HepG2 (cell line): ENCODE results near the gene ZNF451. TPM values are rescaled to one million over a fixed set of nuclear protein-coding genes. Genes with fewer than 3 reads are reported as not detected.

Experiments
- ARID2 ChIP-seq: sonication (generic); formaldehyde crosslinking; IDR thresholded peaks from 2 replicates; pipeline ENCODE4 v1.8.1; 2022; ENCODE audit warnings: mild to moderate bottlenecking, missing genetic modification reagents, borderline replicate concordance
- EP300 ChIP-seq, 3 experiments: sonication (generic) in 1 of 3; formaldehyde crosslinking in 1 of 3; IDR thresholded peaks; 2 replicates each; pipeline versions ENCODE4 v1.5.1 to v1.6.1; 2011 to 2020; ENCODE audit warnings: low read depth in 2 of 3, low read length in 2 of 3, borderline replicate concordance in 1 of 3, improper control_type of control experiment in 1 of 3, mild to moderate bottlenecking in 1 of 3, missing genetic modification reagents in 1 of 3, moderate library complexity in 1 of 3
- KMT2A ChIP-seq: sonication (generic); formaldehyde crosslinking; IDR thresholded peaks from 2 replicates; pipeline ENCODE4 v1.4.0; 2020; ENCODE audit warnings: missing genetic modification reagents
- MATR3 ChIP-seq: sonication (generic); formaldehyde crosslinking; IDR thresholded peaks from 2 replicates; pipeline ENCODE4 v1.4.0; 2020; ENCODE audit warnings: missing genetic modification reagents
- NFATC3 ChIP-seq: sonication (generic); formaldehyde crosslinking; IDR thresholded peaks from 2 replicates; pipeline ENCODE4 v1.5.1; 2020; ENCODE audit warnings: mild to moderate bottlenecking, missing genetic modification reagents
- NKX3-1 ChIP-seq: sonication (generic); formaldehyde crosslinking; IDR thresholded peaks from 2 replicates; pipeline ENCODE4 v1.5.0; 2020; ENCODE audit warnings: missing genetic modification reagents
- PPARG ChIP-seq: conservative IDR thresholded peaks from 2 replicates; pipeline ENCODE4 v1.6.1; 2016; ENCODE audit warnings: missing biosample characterization, missing genetic modification reagents
- SALL1 ChIP-seq: sonication (generic); formaldehyde crosslinking; IDR thresholded peaks from 2 replicates; pipeline ENCODE4 v1.8.0; 2022; ENCODE audit warnings: mild to moderate bottlenecking, missing genetic modification reagents
- SETDB1 ChIP-seq: sonication (generic); formaldehyde crosslinking; IDR thresholded peaks from 2 replicates; pipeline ENCODE4 v1.5.1; 2020; ENCODE audit warnings: missing genetic modification reagents, mild to moderate bottlenecking, borderline replicate concordance
- ZNF20 ChIP-seq: sonication (generic); formaldehyde crosslinking; IDR thresholded peaks from 2 replicates; pipeline ENCODE4 v1.4.0; 2020; ENCODE audit warnings: mild to moderate bottlenecking, moderate library complexity, missing genetic modification reagents
- ZNF224 ChIP-seq: sonication (generic); formaldehyde crosslinking; IDR thresholded peaks from 2 replicates; pipeline ENCODE4 v1.5.0; 2020; ENCODE audit warnings: mild to moderate bottlenecking, missing genetic modification reagents
- ZNF317 ChIP-seq: sonication (generic); formaldehyde crosslinking; IDR thresholded peaks from 2 replicates; pipeline ENCODE4 v1.5.0; 2020; ENCODE audit warnings: mild to moderate bottlenecking, missing genetic modification reagents
- ZNF337 ChIP-seq: sonication (generic); formaldehyde crosslinking; IDR thresholded peaks from 2 replicates; pipeline ENCODE4 v1.5.1; 2020; ENCODE audit warnings: missing genetic modification reagents, low read depth, mild to moderate bottlenecking, borderline replicate concordance
- ZNF367 ChIP-seq: sonication (generic); formaldehyde crosslinking; IDR thresholded peaks from 2 replicates; pipeline ENCODE4 v1.4.0; 2020; ENCODE audit warnings: missing genetic modification reagents, borderline replicate concordance
- ZNF619 ChIP-seq: sonication (generic); formaldehyde crosslinking; IDR thresholded peaks from 2 replicates; pipeline ENCODE4 v1.4.0; 2020; ENCODE audit warnings: mild to moderate bottlenecking, missing genetic modification reagents
- ZSCAN30 ChIP-seq: sonication (generic); formaldehyde crosslinking; IDR thresholded peaks from 2 replicates; pipeline ENCODE4 v1.5.0; 2020; ENCODE audit warnings: mild to moderate bottlenecking, missing genetic modification reagents
- polyA plus RNA-seq, 8 experiments: library from polyadenylated mRNA; depleted of rRNA in 3 of 8; stranded (reverse) in 7 of 8; unstranded in 1 of 8; fragments of >200 nt; fragmentation: Illumina TruSeq in 4 of 8; extraction: Trizol in 4 of 8; gene quantifications; 2 replicates each; pipeline versions ENCODE4 v1.2.1 to v1.2.3, GENCODE V29; 2011 to 2016; ENCODE audit warnings: low read depth in 4 of 8, missing spikeins in 1 of 8, mixed read lengths in 1 of 8; ENCODE audit not compliant: insufficient read depth in 1 of 8
- total RNA-seq, 5 experiments: library from RNA; depleted of rRNA; stranded (reverse); fragments of >200 nt; fragmentation: Illumina TruSeq; extraction: Trizol; gene quantifications; 2 replicates each; pipeline ENCODE4 v1.2.3, GENCODE V29; 2016; ENCODE audit warnings: low read depth in 1 of 5
- TF ChIP-seq, protein P1 (sequence below): sonication (generic); formaldehyde crosslinking; IDR thresholded peaks from 2 replicates; pipeline ENCODE4 v1.5.0; 2020; ENCODE audit warnings: mild to moderate bottlenecking, missing genetic modification reagents
- TF ChIP-seq, protein P2 (sequence below): IDR thresholded peaks from 2 replicates; pipeline ENCODE4 v1.6.1; 2016; ENCODE audit warnings: low read depth, borderline replicate concordance
- TF ChIP-seq, protein P3 (sequence below): IDR thresholded peaks from 2 replicates; pipeline ENCODE4 v1.6.1; 2018; ENCODE audit warnings: missing genetic modification reagents, mild to moderate bottlenecking, missing compliant biosample characterization
- TF ChIP-seq, protein P4 (sequence below): sonication (generic); formaldehyde crosslinking; IDR thresholded peaks from 2 replicates; pipeline ENCODE4 v1.4.0; 2020; ENCODE audit warnings: missing genetic modification reagents

Gene ZNF451
- total and polyA plus RNA-seq, 2 of the 13 experiments (the other 11 are each of a cell fraction or from before 2014, with no cell fraction given): 32.1 to 65.7 TPM

DNA sequence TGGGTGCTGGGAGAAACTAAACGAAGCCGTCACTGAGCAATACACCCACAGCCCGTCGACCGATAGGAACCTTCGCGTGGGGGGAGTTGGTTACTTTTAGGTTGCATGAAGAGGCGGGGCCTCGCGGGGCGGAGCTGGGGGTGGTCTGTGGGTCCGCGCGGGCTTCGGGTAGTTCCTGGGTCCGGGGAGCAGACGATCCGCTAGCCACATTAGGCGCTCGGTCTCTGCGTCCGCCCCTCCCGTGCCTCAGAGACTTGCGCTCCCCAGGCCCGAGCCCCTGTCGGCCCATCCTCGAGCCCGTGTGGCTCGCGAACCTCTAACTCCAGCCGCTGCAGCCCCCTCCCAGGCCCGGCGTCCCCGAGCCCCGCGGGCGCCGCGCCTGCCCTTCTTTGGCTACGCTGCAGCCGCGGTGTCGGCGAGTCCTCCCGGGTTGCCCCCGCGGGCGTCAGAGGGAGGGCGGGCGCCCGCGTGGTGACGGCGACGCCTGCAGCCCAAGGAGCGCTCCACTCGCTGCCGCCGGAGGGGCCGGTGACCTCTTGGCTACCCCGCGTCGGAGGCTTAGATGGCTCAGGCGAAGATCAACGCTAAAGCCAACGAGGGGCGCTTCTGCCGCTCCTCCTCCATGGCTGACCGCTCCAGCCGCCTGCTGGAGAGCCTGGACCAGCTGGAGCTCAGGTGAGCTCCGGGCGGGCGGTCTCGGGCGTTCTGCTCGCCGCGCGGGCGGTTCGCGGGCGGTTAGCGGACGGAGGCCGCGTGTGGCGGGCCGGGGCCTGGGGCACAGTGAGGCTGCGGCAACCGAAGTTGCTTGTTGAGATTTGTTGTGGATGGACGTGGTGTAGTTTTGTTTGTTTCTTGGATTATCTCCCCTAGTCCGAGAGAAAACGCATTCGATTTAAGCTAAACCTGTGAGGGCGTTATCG lies 82.4 kb downstream of the ZNF451 start, which contains the start of gene BAG2 (continued):
- TF ChIP-seq, protein P1, sequence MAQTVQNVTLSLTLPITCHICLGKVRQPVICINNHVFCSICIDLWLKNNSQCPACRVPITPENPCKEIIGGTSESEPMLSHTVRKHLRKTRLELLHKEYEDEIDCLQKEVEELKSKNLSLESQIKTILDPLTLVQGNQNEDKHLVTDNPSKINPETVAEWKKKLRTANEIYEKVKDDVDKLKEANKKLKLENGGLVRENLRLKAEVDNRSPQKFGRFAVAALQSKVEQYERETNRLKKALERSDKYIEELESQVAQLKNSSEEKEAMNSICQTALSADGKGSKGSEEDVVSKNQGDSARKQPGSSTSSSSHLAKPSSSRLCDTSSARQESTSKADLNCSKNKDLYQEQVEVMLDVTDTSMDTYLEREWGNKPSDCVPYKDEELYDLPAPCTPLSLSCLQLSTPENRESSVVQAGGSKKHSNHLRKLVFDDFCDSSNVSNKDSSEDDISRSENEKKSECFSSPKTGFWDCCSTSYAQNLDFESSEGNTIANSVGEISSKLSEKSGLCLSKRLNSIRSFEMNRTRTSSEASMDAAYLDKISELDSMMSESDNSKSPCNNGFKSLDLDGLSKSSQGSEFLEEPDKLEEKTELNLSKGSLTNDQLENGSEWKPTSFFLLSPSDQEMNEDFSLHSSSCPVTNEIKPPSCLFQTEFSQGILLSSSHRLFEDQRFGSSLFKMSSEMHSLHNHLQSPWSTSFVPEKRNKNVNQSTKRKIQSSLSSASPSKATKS (CRISPR knock-in tag): no peak
- TF ChIP-seq EP300 (IDR thresholded peaks at IDR 0.05; ENCODE audit: low read depth in 2 of 2, low read length in 2 of 2) (peak; percentile 6 to 53; a peak in 2 of 4 replicates), EP300 (CRISPR knock-in tag; IDR thresholded peaks at IDR 0.05; ENCODE audit: borderline replicate concordance) (no peak), ARID2 (CRISPR knock-in tag) (peak; percentile 96), KMT2A (CRISPR knock-in tag) (peak; percentile 94), SALL1 (CRISPR knock-in tag) (peak; percentile 89), ZNF367 (CRISPR knock-in tag) (peak; percentile 83), ZNF337 (CRISPR knock-in tag) (peak; percentile 71; the same call in 1 of the 2 replicates), SETDB1 (CRISPR knock-in tag) (no peak), MATR3 (CRISPR knock-in tag) (no peak), ZNF619 (peak; percentile 78), ZNF317 (CRISPR knock-in tag) (peak; percentile 61), NKX3-1 (CRISPR knock-in tag) (peak; percentile 95), ZSCAN30 (CRISPR knock-in tag) (peak; percentile 96), ZNF20 (CRISPR knock-in tag) (peak; percentile 93), PPARG (CRISPR knock-in tag) (peak; percentile 35), NFATC3 (no peak), ZNF224 (peak; percentile 88; the same call in 1 of the 2 replicates)
- TF ChIP-seq, protein P2, sequence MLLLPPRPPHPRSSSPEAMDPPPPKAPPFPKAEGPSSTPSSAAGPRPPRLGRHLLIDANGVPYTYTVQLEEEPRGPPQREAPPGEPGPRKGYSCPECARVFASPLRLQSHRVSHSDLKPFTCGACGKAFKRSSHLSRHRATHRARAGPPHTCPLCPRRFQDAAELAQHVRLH (CRISPR knock-in tag): peak; percentile 2; the same call in 1 of the 2 replicates
- TF ChIP-seq, protein P3, sequence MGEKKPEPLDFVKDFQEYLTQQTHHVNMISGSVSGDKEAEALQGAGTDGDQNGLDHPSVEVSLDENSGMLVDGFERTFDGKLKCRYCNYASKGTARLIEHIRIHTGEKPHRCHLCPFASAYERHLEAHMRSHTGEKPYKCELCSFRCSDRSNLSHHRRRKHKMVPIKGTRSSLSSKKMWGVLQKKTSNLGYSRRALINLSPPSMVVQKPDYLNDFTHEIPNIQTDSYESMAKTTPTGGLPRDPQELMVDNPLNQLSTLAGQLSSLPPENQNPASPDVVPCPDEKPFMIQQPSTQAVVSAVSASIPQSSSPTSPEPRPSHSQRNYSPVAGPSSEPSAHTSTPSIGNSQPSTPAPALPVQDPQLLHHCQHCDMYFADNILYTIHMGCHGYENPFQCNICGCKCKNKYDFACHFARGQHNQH (CRISPR knock-in tag): peak; percentile 87
- TF ChIP-seq, protein P4, sequence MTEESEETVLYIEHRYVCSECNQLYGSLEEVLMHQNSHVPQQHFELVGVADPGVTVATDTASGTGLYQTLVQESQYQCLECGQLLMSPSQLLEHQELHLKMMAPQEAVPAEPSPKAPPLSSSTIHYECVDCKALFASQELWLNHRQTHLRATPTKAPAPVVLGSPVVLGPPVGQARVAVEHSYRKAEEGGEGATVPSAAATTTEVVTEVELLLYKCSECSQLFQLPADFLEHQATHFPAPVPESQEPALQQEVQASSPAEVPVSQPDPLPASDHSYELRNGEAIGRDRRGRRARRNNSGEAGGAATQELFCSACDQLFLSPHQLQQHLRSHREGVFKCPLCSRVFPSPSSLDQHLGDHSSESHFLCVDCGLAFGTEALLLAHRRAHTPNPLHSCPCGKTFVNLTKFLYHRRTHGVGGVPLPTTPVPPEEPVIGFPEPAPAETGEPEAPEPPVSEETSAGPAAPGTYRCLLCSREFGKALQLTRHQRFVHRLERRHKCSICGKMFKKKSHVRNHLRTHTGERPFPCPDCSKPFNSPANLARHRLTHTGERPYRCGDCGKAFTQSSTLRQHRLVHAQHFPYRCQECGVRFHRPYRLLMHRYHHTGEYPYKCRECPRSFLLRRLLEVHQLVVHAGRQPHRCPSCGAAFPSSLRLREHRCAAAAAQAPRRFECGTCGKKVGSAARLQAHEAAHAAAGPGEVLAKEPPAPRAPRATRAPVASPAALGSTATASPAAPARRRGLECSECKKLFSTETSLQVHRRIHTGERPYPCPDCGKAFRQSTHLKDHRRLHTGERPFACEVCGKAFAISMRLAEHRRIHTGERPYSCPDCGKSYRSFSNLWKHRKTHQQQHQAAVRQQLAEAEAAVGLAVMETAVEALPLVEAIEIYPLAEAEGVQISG (CRISPR knock-in tag): peak; percentile 85
